Activated naive CD8-positive, alpha-beta T cell treated with anti-CD3 and anti-CD28 coated beads for 36 hours (primary cell): ENCODE results near the gene ZNF79. TPM values are rescaled to one million over a fixed set of nuclear protein-coding genes. Genes with fewer than 3 reads are reported as not detected.

ENCODE experiments used
- DNase-seq: peaks from one replicate; pipeline ENCODE4 v3.0.0; 2021
- H3K27ac Mint-ChIP-seq: one replicate; pipeline ENCODE4 v1.8.0; 2022; ENCODE audit warnings: mild to moderate bottlenecking, moderate library complexity, mixed read lengths
- H3K27me3 Mint-ChIP-seq: one replicate; pipeline ENCODE4 v1.8.0; 2022; ENCODE audit warnings: mild to moderate bottlenecking, mixed read lengths
- H3K36me3 Mint-ChIP-seq: one replicate; pipeline ENCODE4 v1.8.0; 2021; ENCODE audit warnings: mild to moderate bottlenecking, mixed read lengths
- H3K4me1 Mint-ChIP-seq: one replicate; pipeline ENCODE4 v1.8.0; 2021; ENCODE audit warnings: mixed read lengths
- H3K4me3 Mint-ChIP-seq: one replicate; pipeline ENCODE4 v1.8.0; 2022; ENCODE audit warnings: mild to moderate bottlenecking, moderate library complexity, mixed read lengths
- H3K9me3 Mint-ChIP-seq: one replicate; pipeline ENCODE4 v1.8.0; 2022; ENCODE audit warnings: mixed read lengths
- total RNA-seq, 2 experiments: library from RNA; stranded (reverse); gene quantifications; one replicate each; pipeline ENCODE4 v1.2.3, GENCODE V29; 2021

The ZNF79 gene
- total RNA-seq, 2 experiments from 2014 or later, result 7.7 to 8.6 TPM

DNA sequence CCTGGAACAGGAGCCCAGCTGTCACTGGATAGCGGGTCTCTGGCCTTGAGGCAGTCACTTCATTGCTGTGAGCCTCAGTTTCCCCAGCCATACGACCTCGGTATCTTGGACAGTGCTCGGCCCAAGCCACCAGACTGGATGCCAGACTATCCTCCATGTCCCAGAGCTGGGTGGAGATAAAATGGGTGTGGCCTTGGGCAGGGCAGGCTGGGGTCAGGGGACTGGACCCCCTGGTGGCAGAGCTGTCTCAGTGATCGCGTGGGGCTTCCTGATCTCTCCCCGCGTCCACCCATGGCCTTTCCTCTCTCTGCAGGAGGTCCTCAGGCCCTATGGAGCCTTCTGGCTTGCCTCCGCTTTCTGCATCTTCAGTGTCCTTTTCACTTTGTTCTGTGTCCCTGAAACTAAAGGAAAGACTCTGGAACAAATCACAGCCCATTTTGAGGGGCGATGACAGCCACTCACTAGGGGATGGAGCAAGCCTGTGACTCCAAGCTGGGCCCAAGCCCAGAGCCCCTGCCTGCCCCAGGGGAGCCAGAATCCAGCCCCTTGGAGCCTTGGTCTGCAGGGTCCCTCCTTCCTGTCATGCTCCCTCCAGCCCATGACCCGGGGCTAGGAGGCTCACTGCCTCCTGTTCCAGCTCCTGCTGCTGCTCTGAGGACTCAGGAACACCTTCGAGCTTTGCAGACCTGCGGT is 17.2 kb upstream of the ZNF79 start:
- no peak for DNase-seq
- Mint-ChIP-seq H3K4me1 (peaks cover 2% of the 10 kb centered on the region), H3K4me3 (no peak overlapping the region), H3K27ac (peak overlapping the region; percentile 48), H3K36me3 (no peaks in the 10 kb centered on the region), H3K9me3 (no peaks in the 10 kb centered on the region), H3K27me3 (peaks cover 63% of the 10 kb centered on the region)

- Mint-ChIP-seq H3K36me3 (no peaks in the 10 kb centered on the region), H3K4me3 (no peak overlapping the region), H3K27me3 (peaks cover 65% of the 10 kb centered on the region), H3K27ac (peak overlapping the region; percentile 48), H3K4me1 (peaks cover 2% of the 10 kb centered on the region), H3K9me3 (no peaks in the 10 kb centered on the region)
- DNase-seq, result no peak
These were observed 16.7 kb upstream of the ZNF79 start for GRCh38 chr9:127407492-127407843.

DNA sequence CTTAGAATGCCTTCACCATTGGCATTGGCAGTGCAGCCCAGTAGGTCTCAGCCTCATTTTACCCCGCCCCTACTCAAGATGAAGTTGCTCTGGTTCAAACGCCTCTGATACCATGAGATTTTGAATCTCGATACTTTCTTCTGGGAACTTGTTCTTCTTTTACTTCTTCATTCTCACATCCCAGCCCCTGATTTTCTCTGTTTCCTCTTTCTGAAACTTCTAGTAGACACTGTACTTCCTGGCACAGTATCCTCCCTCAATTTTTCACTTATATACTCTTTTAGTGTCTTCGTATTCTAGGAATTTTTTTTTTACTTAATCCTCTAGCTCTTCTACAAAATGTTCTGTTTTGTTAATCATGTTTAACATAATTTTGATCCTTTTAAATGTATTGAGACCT is 13.1 kb upstream of the ZNF79 start:
- no peaks in the 10 kb centered on the region for H3K36me3 Mint-ChIP-seq
- H3K4me3 Mint-ChIP-seq, result no peak overlapping the region
- no peaks in the 10 kb centered on the region for H3K9me3 Mint-ChIP-seq
- H3K4me1 Mint-ChIP-seq, result peaks cover 2% of the 10 kb centered on the region
- H3K27me3 Mint-ChIP-seq, result peaks cover 76% of the 10 kb centered on the region
- DNase-seq, result no peak
- no peak overlapping the region for H3K27ac Mint-ChIP-seq

- Mint-ChIP-seq H3K27me3 (peaks cover 55% of the 10 kb centered on the region), H3K36me3 (no peaks in the 10 kb centered on the region), H3K27ac (no peak overlapping the region), H3K9me3 (no peaks in the 10 kb centered on the region), H3K4me1 (peaks cover 4% of the 10 kb centered on the region), H3K4me3 (no peak overlapping the region)
- no peak for DNase-seq
These were observed 9.0 kb upstream of the ZNF79 start for GRCh38 chr9:127415141-127415540.

DNA sequence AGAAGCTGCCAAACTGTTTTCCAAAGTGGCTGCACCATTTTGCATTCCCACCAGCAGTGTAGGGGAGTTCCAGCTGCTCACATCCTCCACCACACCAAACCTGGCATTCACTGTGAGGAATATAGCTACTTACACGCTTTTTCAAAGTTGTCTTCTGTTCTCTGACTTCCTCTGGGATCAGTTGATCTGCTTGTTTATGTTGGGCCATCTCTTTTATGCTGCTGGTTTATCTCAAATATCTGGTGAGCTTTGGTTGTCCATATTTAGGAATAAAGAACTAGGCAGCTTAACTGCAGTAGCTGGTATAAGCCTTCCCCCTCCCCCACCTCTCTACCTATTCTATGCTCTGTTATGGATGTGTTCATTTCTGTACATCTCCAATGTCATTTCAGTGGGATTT is 8.5 kb upstream of the ZNF79 start:
- Mint-ChIP-seq H3K27me3 (peaks cover 51% of the 10 kb centered on the region), H3K4me1 (peaks cover 4% of the 10 kb centered on the region), H3K36me3 (no peaks in the 10 kb centered on the region), H3K4me3 (no peak overlapping the region), H3K27ac (no peak overlapping the region), H3K9me3 (no peaks in the 10 kb centered on the region)
- DNase-seq, result no peak

DNA sequence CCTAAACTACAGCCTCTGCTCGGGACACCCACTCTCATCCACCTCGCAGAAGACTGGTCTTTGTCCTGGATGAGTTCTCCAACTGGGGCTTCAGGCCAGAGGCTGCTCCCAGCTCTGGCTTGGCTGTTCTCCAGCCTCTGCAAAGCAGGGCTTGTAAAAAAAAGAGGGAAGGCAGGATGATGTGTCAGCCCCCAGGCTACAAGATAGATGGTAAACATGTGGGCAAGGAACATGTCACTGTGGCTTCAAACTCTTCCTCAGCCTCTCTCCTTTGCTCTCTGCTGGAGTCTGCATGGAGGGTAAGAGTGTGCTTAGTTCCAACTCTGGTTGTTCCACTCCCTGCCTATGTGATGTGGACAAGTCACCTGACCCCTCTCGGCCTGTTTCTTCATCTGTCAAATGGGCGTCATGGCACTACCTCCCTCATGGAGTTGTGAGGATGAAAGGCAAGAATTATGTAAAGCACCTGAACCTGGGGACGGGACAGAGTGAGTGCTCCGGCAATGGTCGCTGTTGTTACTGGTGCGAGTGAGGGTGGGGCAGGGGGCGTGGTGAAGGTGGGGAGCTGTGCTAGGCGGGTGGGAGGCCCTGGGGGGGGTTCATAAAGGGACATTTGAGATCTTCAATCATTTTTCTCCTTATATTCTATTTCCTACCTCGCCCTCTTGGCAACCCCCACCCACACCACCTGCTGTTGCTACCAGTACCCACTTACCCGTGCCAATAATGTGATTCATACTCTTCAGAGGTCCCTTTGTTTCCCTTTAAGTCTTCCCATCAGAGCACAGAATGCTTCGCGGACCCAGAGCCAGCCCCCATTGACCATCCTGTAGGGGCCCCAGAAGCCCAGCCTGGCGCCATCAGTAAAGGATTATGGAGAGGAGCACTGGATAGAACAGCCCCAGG is 6.8 kb upstream of the ZNF79 start:
- H3K9me3 Mint-ChIP-seq, result no peaks in the 10 kb centered on the region
- H3K36me3 Mint-ChIP-seq, result no peaks in the 10 kb centered on the region
- no peak for DNase-seq
- H3K4me3 Mint-ChIP-seq, result no peak overlapping the region
- H3K27me3 Mint-ChIP-seq, result peaks cover 36% of the 10 kb centered on the region
- H3K27ac Mint-ChIP-seq, result no peak overlapping the region
- H3K4me1 Mint-ChIP-seq, result peaks cover 2% of the 10 kb centered on the region

- no peak overlapping the region for H3K27ac Mint-ChIP-seq
- H3K9me3 Mint-ChIP-seq, result no peaks in the 10 kb centered on the region
- H3K36me3 Mint-ChIP-seq, result no peaks in the 10 kb centered on the region
- DNase-seq, result peak; percentile 53
- H3K4me1 Mint-ChIP-seq, result peaks cover 5% of the 10 kb centered on the region
- H3K4me3 Mint-ChIP-seq, result no peak overlapping the region
- H3K27me3 Mint-ChIP-seq, result peaks cover 30% of the 10 kb centered on the region
These were observed 6.1 kb upstream of the ZNF79 start for GRCh38 chr9:127418037-127418471.

DNA sequence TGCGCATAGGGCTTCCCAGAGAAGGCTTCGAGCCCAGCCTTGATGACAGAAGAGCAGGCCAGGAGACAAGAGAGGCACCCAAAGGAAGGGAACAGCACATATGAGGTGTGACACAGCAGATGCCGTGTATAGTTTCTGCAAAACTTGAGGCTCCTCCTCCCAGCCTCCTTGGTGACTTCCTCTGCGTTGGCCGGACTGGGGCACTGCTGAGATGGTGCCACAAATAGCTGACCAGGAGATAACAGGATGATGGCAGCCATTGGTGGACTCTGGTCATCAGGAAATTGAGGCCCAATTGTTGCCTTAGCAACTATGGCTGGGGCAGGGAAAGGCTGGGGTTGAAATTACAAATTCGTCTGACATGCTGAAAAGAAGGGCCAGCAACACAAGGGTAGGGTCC is 4.8 kb upstream of the ZNF79 start:
- H3K27ac Mint-ChIP-seq, result no peak overlapping the region
- H3K9me3 Mint-ChIP-seq, result no peaks in the 10 kb centered on the region
- no peak for DNase-seq
- no peak overlapping the region for H3K4me3 Mint-ChIP-seq
- peaks cover 9% of the 10 kb centered on the region for H3K4me1 Mint-ChIP-seq
- H3K27me3 Mint-ChIP-seq, result peaks cover 20% of the 10 kb centered on the region
- no peaks in the 10 kb centered on the region for H3K36me3 Mint-ChIP-seq

GRCh38 chr9:127421057-127421456 is 3.1 kb upstream of the ZNF79 start:
- no peak overlapping the region for H3K27ac Mint-ChIP-seq
- H3K4me1 Mint-ChIP-seq, result peaks cover 20% of the 10 kb centered on the region
- no peak for DNase-seq
- H3K9me3 Mint-ChIP-seq, result no peaks in the 10 kb centered on the region
- peaks cover 4% of the 10 kb centered on the region for H3K27me3 Mint-ChIP-seq
- peaks cover 13% of the 10 kb centered on the region for H3K36me3 Mint-ChIP-seq
- no peak overlapping the region for H3K4me3 Mint-ChIP-seq

DNA sequence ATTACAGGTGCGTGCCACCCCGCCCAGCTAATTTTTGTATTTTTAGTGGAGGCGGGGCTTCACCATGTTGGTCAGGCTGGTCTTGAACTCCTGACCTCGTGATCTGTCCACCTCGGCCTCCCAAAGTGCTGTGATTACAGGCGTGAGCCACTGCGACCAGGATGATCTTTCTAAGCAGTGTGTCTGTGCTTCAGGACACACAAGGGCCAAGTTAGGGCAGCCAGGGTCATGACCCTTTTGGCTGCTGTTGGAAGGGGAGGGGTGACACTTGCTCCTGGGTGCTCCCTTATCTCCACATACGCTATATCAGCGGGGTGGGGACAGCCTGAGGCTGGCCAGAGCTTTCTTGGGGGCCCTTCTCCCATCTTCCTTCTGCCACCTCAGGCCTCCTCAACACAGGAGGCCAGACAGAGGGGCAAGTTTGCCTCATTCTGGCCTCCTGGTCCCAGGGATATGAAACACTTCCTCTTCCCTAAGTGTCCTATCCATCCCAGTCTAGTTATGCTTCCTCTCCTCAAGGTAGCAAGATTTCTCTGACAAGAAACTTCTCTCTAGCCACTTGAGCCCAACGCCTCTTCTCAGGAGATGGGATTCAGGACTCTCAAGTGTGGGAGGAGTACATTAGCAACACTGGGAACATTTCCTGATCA is 1.9 kb upstream of the ZNF79 start:
- peaks cover 24% of the 10 kb centered on the region for H3K36me3 Mint-ChIP-seq
- no peaks in the 10 kb centered on the region for H3K9me3 Mint-ChIP-seq
- H3K27ac Mint-ChIP-seq, result no peak overlapping the region
- DNase-seq, result no peak
- peaks cover 28% of the 10 kb centered on the region for H3K4me1 Mint-ChIP-seq
- no peak overlapping the region for H3K4me3 Mint-ChIP-seq
- no peaks in the 10 kb centered on the region for H3K27me3 Mint-ChIP-seq

GRCh38 chr9:127422787-127423186 is 1.4 kb upstream of the ZNF79 start:
- peaks cover 30% of the 10 kb centered on the region for H3K4me1 Mint-ChIP-seq
- no peaks in the 10 kb centered on the region for H3K27me3 Mint-ChIP-seq
- H3K4me3 Mint-ChIP-seq, result peak overlapping the region; percentile 95
- peaks cover 28% of the 10 kb centered on the region for H3K36me3 Mint-ChIP-seq
- H3K27ac Mint-ChIP-seq, result peak overlapping the region; percentile 12
- no peaks in the 10 kb centered on the region for H3K9me3 Mint-ChIP-seq
- DNase-seq, result no peak

DNA sequence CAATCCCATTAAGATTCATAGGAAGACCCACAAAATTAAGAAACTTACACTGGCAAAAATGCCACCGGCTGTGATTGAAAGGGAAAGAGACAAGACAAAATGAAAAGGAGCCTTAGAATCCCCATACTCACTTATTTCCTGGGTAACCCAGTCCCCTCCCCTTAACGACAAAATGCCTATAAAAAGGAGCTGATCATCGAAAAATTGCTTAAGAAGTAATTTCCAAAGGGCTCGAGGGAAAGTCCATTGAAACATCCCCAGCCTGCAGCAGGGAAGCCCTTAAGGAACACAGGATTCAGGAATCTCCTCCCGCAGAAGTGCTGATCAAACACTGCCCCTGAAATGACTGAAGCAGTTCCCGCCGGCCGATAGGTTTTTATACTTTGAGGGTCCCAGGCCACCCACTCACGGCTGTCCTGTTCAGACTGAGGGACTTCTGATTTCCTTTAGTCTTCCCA is 677 bp upstream of the ZNF79 start:
- Mint-ChIP-seq H3K4me1 (peaks cover 37% of the 10 kb centered on the region), H3K27ac (peak overlapping the region; percentile 99), H3K27me3 (no peaks in the 10 kb centered on the region), H3K4me3 (peak overlapping the region; percentile 95), H3K36me3 (peaks cover 35% of the 10 kb centered on the region), H3K9me3 (no peaks in the 10 kb centered on the region)
- no peak for DNase-seq

GRCh38 chr9:127424676-127424999 is 456 bp downstream of the ZNF79 start:
- Mint-ChIP-seq H3K4me1 (peaks cover 41% of the 10 kb centered on the region), H3K9me3 (no peaks in the 10 kb centered on the region), H3K4me3 (peak overlapping the region; percentile 95), H3K27ac (peak overlapping the region; percentile 99), H3K36me3 (peaks cover 41% of the 10 kb centered on the region), H3K27me3 (no peaks in the 10 kb centered on the region)
- no peak for DNase-seq

DNA sequence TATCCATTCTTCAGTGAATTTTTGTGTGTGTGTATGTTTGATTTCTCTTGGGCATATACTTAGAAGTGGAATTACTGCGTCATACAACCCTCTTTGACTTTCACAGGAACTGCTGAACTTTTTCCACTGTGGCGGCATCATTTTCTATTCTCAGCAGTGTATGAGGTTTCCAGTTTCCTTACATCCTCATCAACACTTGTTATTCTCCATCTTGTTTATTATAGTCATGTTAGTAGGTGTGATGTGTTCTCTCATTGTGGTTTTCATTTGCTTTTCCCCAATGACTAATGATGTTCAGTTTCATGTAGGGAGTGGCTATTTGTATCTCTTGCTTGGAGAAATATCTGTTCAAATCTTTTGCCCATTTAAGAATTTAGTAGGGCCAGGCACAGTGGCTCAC is 2.6 kb downstream of the ZNF79 start:
- H3K27me3 Mint-ChIP-seq, result no peaks in the 10 kb centered on the region
- H3K27ac Mint-ChIP-seq, result peak overlapping the region; percentile 99
- peaks cover 59% of the 10 kb centered on the region for H3K36me3 Mint-ChIP-seq
- no peaks in the 10 kb centered on the region for H3K9me3 Mint-ChIP-seq
- peak overlapping the region; percentile 95 for H3K4me3 Mint-ChIP-seq
- peaks cover 51% of the 10 kb centered on the region for H3K4me1 Mint-ChIP-seq
- DNase-seq, result peak; percentile 58

DNA sequence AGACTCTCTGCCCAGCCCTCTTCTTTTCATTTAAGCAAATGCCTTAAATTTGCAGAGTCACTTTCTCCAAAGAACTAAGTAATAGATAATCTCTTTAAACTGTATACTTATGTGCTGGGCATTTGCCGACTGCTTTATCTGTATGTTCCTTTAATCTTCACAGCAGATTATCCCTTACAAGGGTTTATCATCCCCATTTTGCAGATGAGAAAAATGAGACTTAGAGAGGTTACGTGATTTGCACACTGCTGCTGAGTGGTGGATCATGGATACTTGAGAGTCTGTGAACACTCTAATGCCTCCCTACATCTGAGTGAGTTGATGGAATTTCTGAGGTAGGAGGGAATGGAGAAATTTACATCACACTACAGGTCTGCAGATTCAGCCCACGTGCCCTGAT is 4.2 kb downstream of the ZNF79 start:
- H3K4me1 Mint-ChIP-seq, result peaks cover 46% of the 10 kb centered on the region
- H3K36me3 Mint-ChIP-seq, result peaks cover 62% of the 10 kb centered on the region
- H3K4me3 Mint-ChIP-seq, result no peak overlapping the region
- H3K27me3 Mint-ChIP-seq, result no peaks in the 10 kb centered on the region
- no peak for DNase-seq
- no peaks in the 10 kb centered on the region for H3K9me3 Mint-ChIP-seq
- H3K27ac Mint-ChIP-seq, result peak overlapping the region; percentile 6
